Measurements from ENCODE around the gene TCF12.

Gene TCF12

GRCh38 chr15:57228395-57228794, 310.0 kb downstream of the TCF12 start:
- no peak for FAIRE-seq

GRCh38 chr15:57229051-57229450, 310.6 kb downstream of the TCF12 start:
- FAIRE-seq = no peak

- FAIRE-seq = no peak
Measured at GRCh38 chr15:57231559-57231958, 313.1 kb downstream of the TCF12 start.

DNA sequence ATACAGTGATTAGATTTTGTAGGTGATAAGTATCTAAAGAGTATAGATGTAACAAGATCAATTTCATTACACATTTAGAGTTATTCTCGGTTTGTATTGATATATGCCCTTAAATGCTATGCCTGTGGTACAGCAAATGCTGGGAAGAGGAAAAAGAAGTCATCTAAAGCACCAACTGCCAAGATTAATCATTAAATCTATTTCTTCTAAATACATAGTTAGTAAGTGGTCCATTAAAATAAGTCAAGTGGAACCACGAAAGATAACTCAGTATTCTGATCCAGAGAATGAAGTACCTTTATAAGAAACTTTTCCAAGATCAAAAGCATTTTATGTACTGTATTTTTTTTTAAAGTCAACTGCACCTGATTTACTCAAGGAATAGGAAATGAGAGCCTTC, 315.7 kb downstream of the TCF12 start:
- no peak for FAIRE-seq

GRCh38 chr15:57235186-57235585, 316.7 kb downstream of the TCF12 start:
- no peak for FAIRE-seq

GRCh38 chr15:57235873-57236272, 317.4 kb downstream of the TCF12 start:
- no peak for FAIRE-seq

GRCh38 chr15:57236561-57237300, 318.3 kb downstream of the TCF12 start:
- no peak for FAIRE-seq

GRCh38 chr15:57237301-57237642, 318.8 kb downstream of the TCF12 start:
- no peak for FAIRE-seq

DNA sequence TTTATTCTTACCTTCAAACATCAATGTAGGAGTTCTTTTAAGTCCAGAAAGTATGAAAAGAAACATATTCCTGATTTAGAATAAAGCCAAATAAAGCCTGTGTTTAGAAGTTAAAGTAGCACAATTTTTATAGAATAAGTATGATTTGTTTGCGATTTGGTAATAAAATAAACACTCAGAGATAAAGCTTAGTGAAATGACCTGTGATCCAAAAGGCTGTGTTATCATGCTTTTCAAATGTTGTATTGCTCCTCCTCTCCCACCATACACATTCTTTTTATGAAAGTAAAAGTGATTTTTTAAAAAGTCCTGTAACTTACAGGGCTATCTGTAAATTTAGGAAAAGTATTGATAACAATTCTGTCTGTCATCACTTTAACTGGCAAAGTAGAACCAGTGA, 319.2 kb downstream of the TCF12 start:
- no peak for FAIRE-seq

GRCh38 chr15:57245130-57245529, 326.7 kb downstream of the TCF12 start:
- FAIRE-seq = no peak

DNA sequence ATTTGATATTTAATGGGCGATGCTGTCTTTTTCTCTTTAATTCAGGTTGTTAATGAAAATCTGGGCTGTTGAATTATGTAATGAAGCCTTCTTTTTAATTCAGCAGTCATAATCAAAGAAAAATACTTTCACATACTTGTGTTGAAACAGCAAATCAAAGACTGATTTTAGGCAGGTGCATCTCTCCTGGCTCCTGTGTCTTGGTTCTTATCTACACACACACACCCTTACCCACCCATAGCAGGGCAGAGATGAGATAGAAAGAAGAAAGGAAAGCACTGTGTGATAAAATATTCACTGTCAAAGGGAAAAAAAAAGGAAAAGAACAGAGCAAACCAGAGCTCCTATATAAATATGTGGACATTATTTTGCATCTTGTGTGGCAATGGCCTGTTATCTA, 327.3 kb downstream of the TCF12 start:
- no peak for FAIRE-seq

- FAIRE-seq = no peak
Measured at GRCh38 chr15:57248074-57248473, 329.6 kb downstream of the TCF12 start.

DNA sequence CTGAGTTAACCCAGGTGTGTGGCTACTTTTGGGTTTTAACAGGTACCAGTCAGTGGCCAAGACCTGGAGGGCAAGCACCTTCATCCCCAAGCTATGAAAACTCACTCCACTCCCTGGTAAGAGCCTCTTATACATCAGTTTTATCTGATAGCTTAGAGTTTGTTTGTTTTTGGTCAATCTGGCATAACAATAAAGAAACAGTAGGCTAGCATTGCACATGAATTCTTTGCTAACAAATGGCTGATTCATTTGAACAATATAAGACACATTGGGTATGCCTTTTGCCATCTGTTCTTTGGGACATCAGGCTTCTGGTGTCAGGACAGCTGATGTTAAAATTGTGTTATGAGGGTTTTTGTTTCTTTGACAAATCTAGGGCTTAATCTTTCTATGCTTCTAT, 332.9 kb downstream of the TCF12 start:
- FAIRE-seq = no peak

DNA sequence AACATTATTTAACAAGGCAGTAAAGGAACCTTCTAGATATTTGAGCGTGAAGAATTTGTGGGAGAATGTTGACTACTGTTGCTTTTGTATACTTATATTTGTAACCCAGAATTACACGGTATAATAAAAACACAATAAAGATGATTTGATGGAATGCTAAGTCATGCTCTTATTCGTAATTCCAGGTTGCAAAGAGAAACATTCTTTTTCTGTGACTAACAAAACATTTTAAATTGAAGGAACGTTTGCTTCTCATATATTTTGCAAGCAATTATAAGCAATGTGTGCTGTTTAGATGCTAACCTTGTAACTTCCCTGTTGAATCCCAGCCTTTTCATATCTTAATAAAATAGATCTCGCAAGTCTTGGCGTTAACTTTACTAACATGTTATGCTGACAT, 333.5 kb downstream of the TCF12 start:
- FAIRE-seq = no peak

DNA sequence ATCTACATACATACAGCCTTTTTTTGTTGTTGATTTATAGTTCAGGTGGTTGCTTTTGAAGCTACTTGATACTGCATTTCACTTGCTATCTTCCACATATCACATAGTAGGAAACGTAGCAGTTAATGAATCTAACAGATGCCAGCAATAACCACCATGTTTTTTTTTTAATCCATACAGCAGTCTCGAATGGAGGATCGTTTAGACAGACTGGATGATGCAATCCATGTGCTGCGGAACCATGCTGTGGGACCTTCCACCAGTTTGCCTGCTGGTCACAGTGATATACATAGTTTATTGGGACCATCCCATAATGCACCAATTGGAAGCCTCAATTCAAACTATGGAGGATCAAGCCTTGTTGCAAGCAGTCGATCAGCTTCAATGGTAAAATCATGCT, 334.6 kb downstream of the TCF12 start:
- no peak for FAIRE-seq

- no peak for FAIRE-seq
Measured at GRCh38 chr15:57253500-57253899, 335.1 kb downstream of the TCF12 start.

- no peak for FAIRE-seq
Measured at GRCh38 chr15:57255751-57256341, 337.4 kb downstream of the TCF12 start.

- FAIRE-seq = no peak
Measured at GRCh38 chr15:57256939-57257338, 338.5 kb downstream of the TCF12 start.

GRCh38 chr15:57259568-57260040, 341.2 kb downstream of the TCF12 start:
- FAIRE-seq = no peak

- no peak for FAIRE-seq
Measured at GRCh38 chr15:57263520-57263919, 345.1 kb downstream of the TCF12 start.

DNA sequence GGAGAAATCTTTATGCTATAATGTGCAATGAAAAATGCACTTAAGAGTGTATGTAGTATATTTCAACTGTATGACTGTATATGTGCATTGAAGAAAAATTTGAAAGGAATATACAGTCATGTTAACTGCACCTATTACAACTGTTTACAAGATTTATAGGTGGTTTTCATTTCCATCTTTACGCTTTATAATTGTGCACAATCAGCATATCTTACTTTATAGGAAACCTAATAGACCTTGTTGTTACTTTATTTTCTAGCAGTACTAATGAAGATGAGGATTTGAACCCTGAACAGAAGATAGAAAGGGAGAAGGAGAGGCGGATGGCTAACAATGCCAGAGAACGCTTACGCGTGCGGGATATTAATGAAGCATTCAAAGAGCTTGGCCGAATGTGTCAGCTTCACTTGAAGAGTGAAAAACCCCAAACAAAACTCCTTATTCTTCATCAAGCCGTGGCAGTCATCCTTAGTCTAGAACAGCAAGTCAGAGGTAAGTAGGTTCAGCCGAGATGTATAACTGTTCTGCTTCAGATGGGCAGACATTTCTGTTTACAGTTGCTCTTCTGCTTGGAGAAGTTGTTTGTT, 354.4 kb downstream of the TCF12 start:
- no peak for FAIRE-seq

GRCh38 chr15:57273402-57273801, 355.0 kb downstream of the TCF12 start:
- no peak for FAIRE-seq

GRCh38 chr15:57278439-57278838, 360.0 kb downstream of the TCF12 start:
- no peak for FAIRE-seq

DNA sequence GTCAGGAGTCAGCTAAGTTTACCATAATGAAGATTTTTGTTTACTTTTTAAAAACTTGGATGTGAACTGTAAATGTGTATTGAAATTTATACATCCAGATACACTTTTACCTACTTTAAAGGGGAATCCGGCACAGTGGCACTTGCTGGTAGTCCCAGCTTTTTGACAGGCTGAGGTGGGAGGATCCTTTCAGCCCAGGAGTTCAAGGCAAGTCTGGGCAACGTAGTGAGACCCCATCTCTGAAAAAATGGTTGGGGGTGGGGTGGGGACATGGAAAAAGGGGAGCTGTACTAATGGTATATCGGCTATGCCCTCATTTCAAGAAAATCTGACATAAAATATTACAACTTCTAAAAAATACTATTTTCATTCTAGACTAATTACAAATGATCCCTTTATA, 362.0 kb downstream of the TCF12 start:
- FAIRE-seq = no peak

DNA sequence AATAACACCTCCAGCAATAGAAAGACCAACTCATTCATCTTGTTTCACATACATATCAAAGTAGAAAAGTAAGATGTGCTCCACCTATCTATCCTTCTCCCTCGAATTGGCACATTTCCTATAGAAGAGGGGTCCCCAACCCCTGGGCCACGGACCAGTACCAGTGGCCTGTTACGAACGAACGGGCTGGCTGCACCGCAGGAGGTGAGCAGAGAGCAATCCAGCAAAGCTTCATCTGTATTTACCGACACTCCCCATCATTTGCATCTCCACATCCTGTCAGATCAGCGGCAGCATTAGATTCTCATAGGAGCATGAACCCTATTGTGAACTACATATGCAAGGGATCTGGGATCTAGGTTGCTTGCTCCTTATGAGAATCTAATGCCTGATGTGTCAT, 362.9 kb downstream of the TCF12 start:
- FAIRE-seq = no peak
